A673 (cell line): ENCODE measurements around the gene LMO4.

Source experiments
- CTCF ChIP-seq: fragments of 300-800, 200-600 bp; sonication (generic); conservative IDR thresholded peaks from 2 replicates; pipeline ENCODE4 v1.5.1; 2017; ENCODE audit warnings: low read depth, mild to moderate bottlenecking, antibody characterized with exemption, low read length, moderate library complexity, mixed read lengths
- EZH2 ChIP-seq: fragments of 200-600 bp; sonication (generic); IDR thresholded peaks from 2 replicates; pipeline ENCODE4 v1.6.1; 2017; ENCODE audit warnings: borderline replicate concordance, low read depth, mild to moderate bottlenecking, mixed read lengths, antibody characterized with exemption, low read length; ENCODE audit not compliant: poor library complexity, severe bottlenecking

- no peak for TF ChIP-seq CTCF
- TF ChIP-seq EZH2 = no peak
Measured at GRCh38 chr1:87359586-87359985, 30.9 kb downstream of the LMO4 start.
